Mucosa of rectum (tissue), 2 donors: Measurements from ENCODE around the gene SBK2.
"Not testable (repeated sequence)": the region's sequence is repeated elsewhere in the genome, so short reads cannot be mapped to it uniquely, and the experiment has no call there.

ENCODE experiments used
- H3K27ac ChIP-seq, 2 donors: one replicate each; pipeline ENCODE4 v1.7.0; 2013; ENCODE audit warnings: inconsistent platforms in 2 of 2, low read depth in 2 of 2, low read length in 2 of 2
- H3K27me3 ChIP-seq, 2 donors: one replicate each; pipeline ENCODE4 v1.7.0; 2013; ENCODE audit warnings: low read length in 2 of 2; ENCODE audit not compliant: control insufficient read depth in 2 of 2, insufficient read depth in 2 of 2
- H3K36me3 ChIP-seq, 2 donors: one replicate each; pipeline ENCODE4 v1.7.0; 2013; ENCODE audit warnings: low read length in 2 of 2; ENCODE audit not compliant: control insufficient read depth in 2 of 2, insufficient read depth in 2 of 2
- H3K4me1 ChIP-seq, 2 donors: one replicate each; pipeline ENCODE4 v1.7.0; 2013; ENCODE audit warnings: low read length in 2 of 2, mild to moderate bottlenecking in 1 of 2; ENCODE audit not compliant: control insufficient read depth in 2 of 2, insufficient read depth in 2 of 2
- H3K4me3 ChIP-seq, 2 donors: one replicate each; pipeline ENCODE4 v1.7.0; 2013; ENCODE audit warnings: low read length in 2 of 2
- H3K9ac ChIP-seq, 2 donors: one replicate each; pipeline ENCODE4 v1.7.0; 2013; ENCODE audit warnings: low read length in 2 of 2, low read depth in 1 of 2, mild to moderate bottlenecking in 1 of 2
- H3K9me3 ChIP-seq, 2 donors: one replicate each; pipeline ENCODE4 v1.7.0; 2013; ENCODE audit warnings: low read length in 2 of 2; ENCODE audit not compliant: control insufficient read depth in 2 of 2
- donor health status: healthy.
- donor health status: Normal muscosa, but diverticular disease.

The SBK2 gene

DNA sequence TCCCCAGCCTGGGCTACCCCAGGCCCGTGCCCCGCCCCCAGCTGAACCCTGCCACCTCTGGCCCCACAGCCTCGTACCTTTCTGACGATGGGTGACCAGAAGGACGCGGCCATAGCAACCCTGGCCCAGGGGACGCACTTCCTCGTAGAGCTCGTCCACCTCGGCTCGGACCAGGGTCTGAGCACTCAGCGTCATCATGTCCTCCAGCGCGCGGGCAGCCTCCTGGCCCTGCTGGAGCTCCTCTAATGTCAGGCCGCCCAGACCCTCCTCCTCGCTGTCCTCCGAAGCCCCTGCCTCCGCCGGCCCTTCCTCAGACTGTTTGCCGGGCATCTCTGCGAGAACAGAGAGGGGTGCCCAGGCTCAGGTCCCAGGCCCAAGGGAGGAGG is 975 bp downstream of the SBK2 start:
- Histone ChIP-seq H3K27ac (no peak overlapping the region), H3K27me3 (no peaks in the 10 kb centered on the region), H3K36me3 (no peaks in the 10 kb centered on the region), H3K9ac (no peak overlapping the region), H3K4me3 (no peak overlapping the region), H3K9me3 (no peaks in the 10 kb centered on the region), H3K4me1 (no peaks in the 10 kb centered on the region)

DNA sequence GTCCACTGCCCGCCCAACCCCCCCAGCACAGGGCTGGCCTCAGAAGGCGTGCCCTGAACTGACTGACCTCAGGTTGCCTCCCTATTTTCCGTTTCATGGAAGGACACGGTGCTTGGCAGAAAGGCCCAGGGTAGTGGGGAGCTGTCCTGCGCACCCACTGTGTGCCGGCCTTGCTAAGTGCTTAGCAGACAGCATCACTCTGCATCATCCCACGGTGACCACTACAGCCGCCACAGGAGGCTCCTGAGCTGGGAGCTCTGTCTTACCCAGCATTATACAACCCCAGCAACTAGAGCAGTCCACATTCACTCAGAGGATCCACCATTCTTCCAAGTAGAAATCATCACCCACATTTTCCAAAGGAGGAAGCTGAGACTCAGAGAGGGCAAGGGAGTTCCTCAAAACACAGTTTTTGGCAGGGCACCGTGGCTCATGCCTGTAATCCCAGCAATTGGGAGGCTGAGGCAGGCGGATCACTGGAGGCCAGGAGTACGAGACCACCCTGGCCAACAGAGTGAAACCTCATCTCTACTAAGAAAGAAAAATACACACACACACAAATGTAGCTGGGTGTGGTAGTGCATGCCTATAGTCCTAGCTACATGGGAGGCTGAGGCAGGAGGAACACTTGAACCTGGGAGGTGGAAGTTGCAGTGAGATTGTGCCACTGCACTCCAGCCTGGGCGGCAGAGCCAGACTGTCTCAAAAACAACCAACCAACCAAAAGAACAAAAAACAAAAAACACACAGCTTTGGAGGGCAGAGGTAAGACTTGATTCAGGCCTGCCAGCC is 1.6 kb downstream of the SBK2 start:
- no peak overlapping the region for H3K9ac ChIP-seq
- H3K4me1 ChIP-seq = no peaks in the 10 kb centered on the region
- no peak overlapping the region for H3K27ac ChIP-seq
- H3K4me3 ChIP-seq = no peak overlapping the region
- H3K27me3 ChIP-seq = no peaks in the 10 kb centered on the region
- H3K9me3 ChIP-seq = no peaks in the 10 kb centered on the region
- no peaks in the 10 kb centered on the region for H3K36me3 ChIP-seq

DNA sequence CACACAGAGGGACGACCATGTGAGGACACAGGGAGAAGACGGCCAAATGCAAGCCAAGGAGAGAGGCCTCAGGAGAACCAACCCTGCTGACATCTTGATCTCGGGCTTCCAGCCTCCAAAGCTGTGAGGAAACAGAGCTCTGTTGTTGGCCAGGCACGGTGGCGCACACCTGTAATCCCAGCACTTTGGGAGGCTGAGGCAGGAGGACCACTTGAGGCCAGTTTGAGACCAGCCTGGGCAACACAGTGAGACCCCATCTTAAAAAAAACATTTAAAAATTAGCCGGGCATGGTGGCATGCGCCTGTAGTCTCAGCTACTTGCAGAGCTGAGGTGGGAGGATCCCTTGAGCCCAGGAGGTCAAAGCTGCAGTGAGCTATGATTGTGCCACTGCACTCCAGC is 2.7 kb downstream of the SBK2 start:
- not testable (repeated sequence) for H3K36me3 ChIP-seq, H3K27ac ChIP-seq, H3K4me3 ChIP-seq, H3K4me1 ChIP-seq, H3K27me3 ChIP-seq, H3K9ac ChIP-seq, H3K9me3 ChIP-seq

DNA sequence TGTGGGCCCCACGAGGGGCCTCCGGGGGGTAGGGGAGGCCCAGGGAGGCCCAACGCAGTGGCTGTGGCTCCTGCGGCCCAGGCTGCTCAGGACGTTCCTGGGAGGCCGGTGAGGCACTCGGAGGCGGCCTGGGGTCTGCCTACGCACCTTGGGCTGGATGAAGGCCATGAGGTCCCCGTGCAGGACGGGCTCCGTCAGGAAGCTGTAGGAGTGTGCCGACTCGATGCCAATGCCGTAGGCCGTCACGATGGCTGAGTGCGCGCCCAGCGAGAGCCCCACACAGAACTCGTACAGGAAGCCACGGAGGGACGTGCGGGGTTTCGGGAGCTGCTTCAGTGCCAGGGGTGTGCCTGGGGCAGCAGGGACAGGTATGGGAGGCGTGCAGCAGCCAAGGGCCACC is 5.9 kb downstream of the SBK2 start:
- no peaks in the 10 kb centered on the region for H3K36me3 ChIP-seq
- no peak overlapping the region for H3K4me3 ChIP-seq
- H3K4me1 ChIP-seq = peaks cover 8 to 9% of the 10 kb centered on the region in 2 donors
- H3K9me3 ChIP-seq = no peaks in the 10 kb centered on the region
- H3K27ac ChIP-seq = no peak overlapping the region
- no peak overlapping the region for H3K9ac ChIP-seq
- no peaks in the 10 kb centered on the region for H3K27me3 ChIP-seq

DNA sequence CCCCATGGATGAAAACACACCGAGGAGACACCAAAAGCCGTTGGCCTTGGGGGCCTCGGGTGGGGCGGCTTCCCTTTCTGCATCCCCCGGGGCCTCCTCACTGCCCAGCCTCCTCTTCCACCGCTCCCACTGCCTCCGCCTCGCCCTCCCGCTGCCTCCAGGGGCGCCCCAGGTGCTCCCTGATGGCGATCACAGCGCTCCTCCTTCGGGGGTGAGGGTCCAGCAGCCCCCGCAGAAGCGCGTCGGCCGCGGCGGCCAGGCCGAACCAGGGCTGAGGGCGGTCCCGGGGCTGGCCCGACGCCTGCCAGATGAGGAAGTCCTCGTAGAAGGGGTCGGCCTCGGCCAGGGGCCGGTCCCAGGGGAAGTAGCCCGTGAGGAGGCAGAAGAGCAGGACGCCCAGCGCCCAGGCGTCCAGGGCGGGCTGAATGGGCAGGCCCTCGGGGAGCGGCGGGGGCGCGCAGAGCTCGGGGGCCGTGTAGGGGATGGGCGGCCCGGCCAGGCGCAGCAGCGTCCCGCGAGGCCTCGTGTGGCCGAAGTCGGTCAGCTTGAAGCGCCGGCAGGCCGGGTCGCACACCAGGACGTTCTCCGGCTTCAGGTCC is 7.2 kb downstream of the SBK2 start:
- Histone ChIP-seq H3K4me1 (peaks cover 9% of the 10 kb centered on the region in 2 donors), H3K27ac (no peak overlapping the region), H3K9ac (no peak overlapping the region), H3K4me3 (no peak overlapping the region), H3K9me3 (no peaks in the 10 kb centered on the region), H3K36me3 (no peaks in the 10 kb centered on the region), H3K27me3 (no peaks in the 10 kb centered on the region)

DNA sequence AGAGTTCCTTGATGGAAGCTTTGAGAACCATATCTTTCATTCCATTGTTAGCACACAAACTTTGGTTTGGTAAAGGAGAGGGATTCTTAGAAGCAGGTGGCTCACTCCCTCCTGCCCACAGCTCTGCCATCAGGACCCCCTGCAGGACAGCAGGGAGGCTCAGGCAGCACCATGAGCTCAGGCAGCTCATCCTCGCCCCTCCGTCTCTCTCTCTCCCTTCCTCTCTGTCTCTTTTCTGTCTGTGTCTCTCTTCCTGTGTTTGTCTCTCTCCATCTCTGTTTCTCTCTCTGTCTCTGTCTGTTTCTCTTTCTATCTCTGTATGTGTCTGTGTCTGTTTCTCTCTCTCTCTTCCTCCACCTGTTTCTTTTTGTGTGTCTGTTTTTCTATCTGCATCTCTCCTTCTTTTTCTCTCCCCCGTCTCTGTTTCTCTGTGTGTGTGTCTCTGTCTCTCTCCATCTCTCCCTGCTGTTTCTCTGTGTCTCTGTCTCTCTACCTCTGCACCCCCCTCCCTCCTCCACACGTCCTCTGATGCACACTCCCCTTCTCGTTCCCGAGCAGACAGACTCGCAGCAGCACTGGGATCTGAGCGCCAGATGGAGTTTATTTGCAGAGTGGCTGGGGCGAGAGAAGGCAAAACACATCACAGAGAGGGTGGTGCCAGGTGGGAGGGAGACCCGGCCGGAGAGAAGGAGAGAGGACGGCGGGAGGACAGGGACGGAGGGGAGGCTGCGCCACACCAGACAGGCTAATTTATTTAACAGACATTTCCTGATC is 8.7 kb downstream of the SBK2 start:
- no peak overlapping the region for H3K9ac ChIP-seq
- no peak overlapping the region for H3K4me3 ChIP-seq
- H3K4me1 ChIP-seq = peaks cover 9% of the 10 kb centered on the region in 2 donors
- no peaks in the 10 kb centered on the region for H3K36me3 ChIP-seq
- H3K9me3 ChIP-seq = no peaks in the 10 kb centered on the region
- H3K27me3 ChIP-seq = no peaks in the 10 kb centered on the region
- H3K27ac ChIP-seq = no peak overlapping the region

DNA sequence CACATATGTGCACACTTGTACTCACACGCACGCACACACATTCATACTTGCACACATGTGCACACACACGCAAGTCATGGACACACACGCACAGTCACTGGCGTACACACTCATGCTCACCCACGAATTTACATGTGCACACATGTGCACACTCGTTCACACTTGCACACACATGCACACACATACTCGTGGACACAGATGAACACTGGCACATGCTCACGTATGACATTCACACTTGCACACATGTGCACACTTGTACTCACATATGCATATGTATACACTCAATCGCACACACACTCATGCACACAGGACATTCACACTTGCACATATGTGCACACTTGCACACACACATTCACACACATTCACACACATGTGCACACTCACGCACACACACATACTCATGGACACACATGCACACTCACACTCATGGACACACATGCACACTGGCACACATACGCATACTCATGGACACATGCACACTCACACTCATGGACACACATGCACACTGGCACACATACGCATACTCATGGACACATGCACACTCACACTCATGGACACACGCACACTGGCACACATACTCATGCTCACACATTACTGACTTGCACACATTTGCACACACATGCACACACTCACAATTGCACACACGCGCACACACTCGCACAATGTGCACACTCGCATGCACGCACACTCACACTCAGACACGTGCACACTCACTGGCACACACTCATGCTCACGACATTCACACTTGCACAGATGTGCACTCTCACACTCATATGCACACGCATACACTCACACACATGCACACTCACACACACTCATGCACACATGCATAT is 9.5 kb downstream of the SBK2 start:
- no peak overlapping the region for H3K4me3 ChIP-seq
- H3K9me3 ChIP-seq = no peaks in the 10 kb centered on the region
- H3K27me3 ChIP-seq = no peaks in the 10 kb centered on the region
- H3K4me1 ChIP-seq = peaks cover 9% of the 10 kb centered on the region in 2 donors
- no peaks in the 10 kb centered on the region for H3K36me3 ChIP-seq
- H3K27ac ChIP-seq = no peak overlapping the region
- H3K9ac ChIP-seq = no peak overlapping the region

DNA sequence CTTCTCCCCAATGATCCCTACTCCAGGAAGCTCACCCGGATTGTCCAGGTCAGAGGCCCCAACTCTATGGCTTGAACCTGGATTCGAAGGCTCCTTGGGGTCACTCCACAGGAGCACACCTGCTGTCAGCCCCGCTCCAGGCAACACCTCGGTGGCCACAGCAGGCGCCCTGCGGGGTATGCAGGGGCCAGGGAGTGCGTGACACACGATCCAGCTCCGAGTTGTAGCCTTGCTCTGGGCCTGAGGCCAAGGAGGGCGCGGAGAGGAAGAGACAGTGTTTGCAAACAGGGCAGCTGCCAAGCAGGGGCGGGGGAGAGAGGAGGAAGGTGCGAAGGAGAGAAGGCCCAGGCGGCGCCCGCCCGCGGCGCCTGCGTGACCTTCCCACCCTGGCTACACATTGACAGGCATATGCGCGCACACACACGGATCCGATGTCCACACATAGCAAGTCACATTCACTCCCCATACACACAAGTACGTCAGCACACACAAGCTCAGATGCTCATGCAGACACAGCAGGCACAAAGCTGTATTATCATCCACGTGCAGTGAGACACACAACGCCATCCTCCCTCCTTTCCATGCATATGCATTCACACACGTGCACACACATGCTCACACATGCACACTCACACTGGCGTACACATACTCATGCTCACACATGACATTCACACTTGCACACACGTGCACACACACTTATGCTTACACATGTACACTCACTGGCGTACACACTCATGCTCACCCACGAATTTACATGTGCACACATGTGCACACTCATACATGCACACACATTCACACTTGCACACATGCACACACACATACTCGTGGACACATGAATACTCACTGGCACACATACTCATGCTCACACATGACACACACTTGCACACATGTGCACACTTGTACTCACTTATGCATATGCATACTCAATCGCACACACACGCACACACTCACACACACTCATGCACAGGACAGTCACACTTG is 10.4 kb downstream of the SBK2 start:
- no peak overlapping the region for H3K27ac ChIP-seq
- H3K9ac ChIP-seq = no peak overlapping the region

More for the DNA sequence above, 10.4 kb downstream of the SBK2 start:
- no peaks in the 10 kb centered on the region for H3K36me3 ChIP-seq
- H3K4me1 ChIP-seq = peaks cover 9 to 11% of the 10 kb centered on the region in 2 donors
- no peaks in the 10 kb centered on the region for H3K9me3 ChIP-seq
- no peak overlapping the region for H3K4me3 ChIP-seq
- H3K27me3 ChIP-seq = no peaks in the 10 kb centered on the region
